HG02763 (cell line): Measurements from ENCODE around the gene FAM120B.
"Not testable (repeated sequence)": the region's sequence is repeated elsewhere in the genome, so short reads cannot be mapped to it uniquely, and the experiment has no call there.

ENCODE experiments used
- ATAC-seq: cut with Tn5 transposase; IDR thresholded peaks from one replicate; pipeline ENCODE4 v1.9.1; 2021; ENCODE audit warnings: mild to moderate bottlenecking, moderate library complexity; ENCODE audit not compliant: unreplicated experiment

Gene FAM120B

DNA sequence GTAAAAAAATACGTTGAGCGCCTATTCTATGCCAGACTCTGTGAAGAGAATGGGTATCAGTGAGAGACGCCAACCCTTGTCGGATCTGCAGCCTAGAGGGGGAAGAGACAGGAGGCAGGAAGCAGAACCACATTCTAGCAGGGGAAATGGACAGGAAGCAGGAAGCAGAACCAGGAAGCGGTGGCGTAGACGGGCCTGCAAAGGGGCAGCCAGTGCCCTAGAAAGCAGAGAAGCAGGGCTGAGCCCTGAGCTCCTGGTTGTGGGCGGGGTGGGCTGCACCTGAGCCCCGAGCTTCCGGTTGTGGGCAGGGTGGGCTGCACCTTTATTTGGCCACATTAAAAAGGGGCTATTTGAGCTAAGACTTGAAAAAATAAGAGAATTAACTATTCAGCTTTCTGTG is 71.9 kb downstream of the FAM120B start:
- ATAC-seq: no peak

DNA sequence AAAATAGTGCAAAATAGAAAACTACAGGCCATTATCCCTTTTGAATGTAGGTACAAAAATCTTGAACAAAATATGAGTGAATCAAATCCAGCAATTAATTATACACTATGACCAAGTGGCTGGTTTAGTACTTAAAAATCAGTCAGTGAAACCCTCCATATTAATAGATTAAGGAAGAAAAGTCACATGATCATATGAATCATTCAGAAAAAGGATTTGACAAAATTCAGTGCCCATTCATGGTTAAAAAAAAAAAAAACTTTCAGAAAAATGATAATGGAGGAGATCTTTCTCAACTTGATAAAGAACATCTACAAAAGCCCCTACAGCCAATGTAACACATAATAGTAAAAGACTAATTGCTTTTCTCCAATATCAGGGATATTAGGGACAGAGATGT is 75.0 kb downstream of the FAM120B start:
- ATAC-seq: no peak

DNA sequence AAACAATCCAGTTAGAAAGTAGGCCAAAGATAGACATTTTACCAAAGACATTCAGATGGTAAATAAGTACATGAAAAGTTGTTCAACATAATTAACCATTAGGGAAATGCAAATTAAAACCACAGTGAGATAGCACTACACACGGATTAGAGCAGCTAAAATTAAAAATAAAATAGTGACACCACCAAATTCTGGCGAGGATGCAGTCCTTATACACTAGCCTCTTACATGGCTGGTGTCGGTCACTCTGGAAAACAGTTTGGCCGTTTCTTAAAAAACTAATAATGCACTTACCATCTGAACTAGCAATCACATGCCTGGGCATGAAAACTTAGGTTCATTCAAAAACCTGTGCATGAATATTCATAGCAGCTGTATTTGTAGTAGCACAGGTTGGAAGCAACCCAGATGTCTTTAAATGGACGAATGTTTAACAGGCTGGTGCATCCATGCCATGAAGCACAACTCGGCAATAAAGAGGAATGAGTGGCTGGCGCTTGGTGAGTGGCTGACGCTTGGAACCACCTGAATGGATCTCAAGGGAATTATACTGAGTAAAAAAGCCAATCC is 77.0 kb downstream of the FAM120B start:
- no peak for ATAC-seq

DNA sequence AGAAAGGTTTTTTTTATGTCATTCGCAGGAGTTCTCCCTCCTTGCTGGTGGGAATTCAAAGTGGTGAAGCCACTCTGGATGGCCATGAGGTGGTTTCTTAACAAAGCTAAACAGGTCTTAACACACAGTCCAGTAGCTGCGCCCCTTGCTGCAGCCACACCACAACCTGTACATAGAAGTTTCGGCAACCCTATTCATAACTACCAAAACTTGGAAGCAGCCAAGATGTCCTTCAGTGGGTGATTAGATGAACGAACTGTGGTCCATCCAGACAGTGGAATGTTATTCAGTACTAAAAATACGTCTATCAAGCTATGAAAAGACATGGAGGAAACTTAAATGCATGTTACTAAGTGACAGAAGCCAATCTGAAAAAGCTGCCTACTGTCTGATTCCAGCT is 78.9 kb downstream of the FAM120B start:
- ATAC-seq: no peak

DNA sequence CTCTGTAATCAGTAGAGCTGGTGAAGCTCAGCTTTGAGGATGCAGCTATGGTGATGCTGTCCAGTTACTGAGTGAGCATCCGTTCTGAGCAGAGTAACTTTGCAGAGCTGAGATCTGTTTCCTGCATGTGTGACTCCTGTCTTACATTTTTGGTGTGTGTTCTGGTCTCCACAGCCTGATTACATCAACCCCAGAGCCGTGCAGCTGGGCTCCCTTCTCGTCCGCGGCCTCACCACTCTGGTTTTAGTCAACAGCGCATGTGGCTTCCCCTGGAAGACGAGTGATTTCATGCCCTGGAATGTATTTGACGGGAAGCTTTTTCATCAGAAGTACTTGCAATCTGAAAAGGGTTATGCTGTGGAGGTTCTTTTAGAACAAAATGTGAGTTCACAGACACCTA is 81.6 kb downstream of the FAM120B start:
- no peak for ATAC-seq

DNA sequence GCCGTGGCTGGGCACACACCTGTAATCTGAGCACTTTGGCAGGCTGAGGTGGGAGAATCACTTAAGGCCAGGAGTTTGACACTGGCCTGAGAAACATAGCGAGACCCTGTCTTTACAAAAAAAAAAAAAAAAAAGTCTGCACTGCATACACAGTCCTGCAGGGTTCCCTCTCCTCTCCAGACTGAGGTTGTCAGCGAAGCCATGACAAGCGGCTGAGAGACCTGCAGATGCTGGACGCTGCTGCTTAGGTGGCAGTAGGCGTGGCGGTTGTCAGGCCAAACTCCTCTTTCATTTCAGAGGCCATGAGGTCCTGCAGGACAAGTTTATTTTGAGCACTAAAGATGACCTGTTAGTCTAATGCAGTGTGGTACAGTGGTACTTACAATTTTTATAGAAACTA is 86.5 kb downstream of the FAM120B start:
- ATAC-seq: no peak

DNA sequence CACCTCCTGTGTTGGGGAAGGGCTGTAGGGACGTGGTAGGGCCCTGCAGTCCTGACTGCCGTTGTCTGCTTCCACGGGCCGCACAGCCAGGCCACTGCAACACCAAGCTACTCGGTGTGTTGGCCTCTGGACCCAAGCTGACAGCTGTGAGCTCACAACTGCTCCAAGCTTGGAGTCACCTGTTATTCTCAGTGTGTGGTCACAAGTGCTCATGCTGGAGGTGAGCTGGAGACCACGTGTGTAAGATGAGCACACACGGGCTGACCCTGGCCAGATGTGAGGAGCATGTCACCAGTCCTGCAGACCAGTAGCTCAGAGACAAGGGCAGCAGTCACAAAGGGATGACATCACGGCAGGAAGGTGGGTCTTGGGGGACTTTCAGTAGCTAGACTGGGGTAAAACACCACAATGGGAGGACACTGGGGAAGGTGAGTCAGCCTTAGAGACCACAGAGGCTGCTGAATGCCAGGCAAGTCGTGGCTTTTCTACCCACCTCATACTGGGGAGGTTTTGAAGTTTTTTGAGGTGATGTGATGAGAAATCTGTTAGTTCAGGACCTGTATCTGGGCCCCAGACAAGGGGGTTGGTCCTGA is 87.3 kb downstream of the FAM120B start:
- ATAC-seq: no peak

DNA sequence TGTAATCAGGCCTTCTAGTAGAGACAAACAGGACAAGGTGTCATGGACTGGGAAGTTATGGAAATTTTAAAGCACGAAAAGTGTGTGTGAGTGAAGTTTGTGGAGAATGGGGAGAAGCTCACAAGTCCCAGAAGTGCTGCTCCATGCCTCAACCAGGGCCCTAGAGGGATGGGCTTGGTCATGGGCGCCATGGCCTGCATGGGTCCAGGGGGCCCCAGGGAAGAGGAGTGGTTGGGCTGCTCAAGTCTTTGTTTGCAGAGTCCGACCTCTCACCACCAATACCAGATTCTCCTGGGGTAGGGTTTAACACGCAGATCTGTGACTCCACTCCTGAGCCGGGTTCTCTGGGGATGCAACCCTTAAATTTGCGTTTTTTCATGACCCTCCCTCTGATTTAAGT is 88.4 kb downstream of the FAM120B start:
- ATAC-seq: no peak

DNA sequence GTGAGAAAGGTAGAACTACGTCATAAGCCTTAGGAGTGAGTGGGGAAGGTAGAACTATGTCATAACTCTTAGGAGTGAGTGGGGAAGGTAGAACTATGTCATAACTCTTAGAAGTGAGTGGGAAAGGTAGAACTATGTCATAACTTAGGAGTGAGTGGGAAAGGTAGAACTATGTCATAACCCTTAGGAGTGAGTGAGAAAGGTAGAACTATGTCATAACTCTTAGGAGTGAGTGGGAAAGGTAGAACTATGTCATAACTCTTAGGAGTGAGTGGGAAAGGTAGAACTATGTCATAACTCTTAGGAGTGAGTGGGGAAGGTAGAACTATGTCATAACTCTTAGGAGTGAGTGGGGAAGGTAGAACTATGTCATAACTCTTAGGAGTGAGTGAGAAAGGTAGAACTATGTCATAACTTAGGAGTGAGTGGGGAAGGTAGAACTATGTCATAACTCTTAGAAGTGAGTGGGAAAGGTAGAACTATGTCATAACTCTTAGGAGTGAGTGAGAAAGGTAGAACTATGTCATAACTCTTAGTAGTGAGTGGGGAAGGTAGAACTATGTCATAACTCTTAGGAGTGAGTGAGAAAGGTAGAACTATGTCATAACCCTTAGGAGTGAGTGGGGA is 92.3 kb downstream of the FAM120B start:
- ATAC-seq: not testable (repeated sequence)

DNA sequence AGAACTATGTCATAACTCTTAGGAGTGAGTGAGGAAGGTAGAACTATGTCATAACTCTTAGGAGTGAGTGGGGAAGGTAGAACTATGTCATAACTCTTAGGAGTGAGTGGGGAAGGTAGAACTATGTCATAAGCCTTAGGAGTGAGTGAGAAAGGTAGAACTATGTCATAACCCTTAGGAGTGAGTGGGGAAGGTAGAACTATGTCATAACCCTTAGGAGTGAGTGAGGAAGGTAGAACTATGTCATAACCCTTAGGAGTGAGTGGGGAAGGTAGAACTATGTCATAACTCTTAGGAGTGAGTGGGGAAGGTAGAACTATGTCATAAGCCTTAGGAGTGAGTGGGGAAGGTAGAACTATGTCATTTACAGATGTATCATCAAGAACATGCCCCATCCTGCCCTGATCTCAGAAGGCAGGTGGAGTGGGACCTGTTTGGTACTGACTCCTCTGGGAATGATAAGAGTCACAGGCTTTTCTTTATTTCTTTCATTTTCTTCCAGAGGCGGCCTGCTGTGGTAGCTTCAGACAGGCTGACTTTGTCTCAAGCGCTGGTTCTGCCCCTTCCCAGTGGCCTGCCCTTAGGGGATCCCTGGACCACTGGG is 93.5 kb downstream of the FAM120B start:
- ATAC-seq: not testable (repeated sequence)

DNA sequence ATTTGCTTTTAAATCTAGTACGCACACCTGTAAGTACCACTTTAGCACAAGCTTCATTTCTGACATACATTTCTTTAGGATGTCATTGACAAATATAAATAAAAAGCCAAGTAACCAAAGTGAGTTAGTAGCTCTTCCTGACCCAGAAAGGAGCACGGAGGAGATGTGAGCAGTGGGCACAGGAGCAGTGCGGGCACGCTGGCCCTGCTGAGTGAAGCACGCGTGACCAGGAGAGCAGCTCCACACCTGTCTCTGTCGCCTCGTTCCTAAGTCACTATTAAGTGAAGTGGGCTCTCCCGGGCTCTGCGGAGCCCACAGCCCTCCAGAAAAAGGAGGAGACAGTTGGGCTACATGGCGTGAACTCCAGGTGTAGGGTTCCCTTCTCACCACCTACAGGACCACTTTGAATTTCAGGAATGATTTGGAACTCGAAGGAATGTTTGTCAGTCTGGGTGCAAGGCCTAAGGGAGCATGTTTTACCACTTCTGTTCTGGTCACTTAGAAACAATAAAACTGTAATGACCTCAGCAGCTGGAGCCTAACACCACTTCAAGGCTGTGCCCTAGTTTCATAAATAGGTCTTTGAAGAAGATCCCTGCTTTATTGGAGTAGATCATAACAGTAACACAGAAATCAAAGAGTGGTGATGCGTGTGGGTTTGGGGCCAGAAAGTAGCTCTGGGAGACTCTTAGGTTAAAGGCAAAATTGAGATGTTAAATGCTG is 95.9 kb downstream of the FAM120B start:
- no peak for ATAC-seq

DNA sequence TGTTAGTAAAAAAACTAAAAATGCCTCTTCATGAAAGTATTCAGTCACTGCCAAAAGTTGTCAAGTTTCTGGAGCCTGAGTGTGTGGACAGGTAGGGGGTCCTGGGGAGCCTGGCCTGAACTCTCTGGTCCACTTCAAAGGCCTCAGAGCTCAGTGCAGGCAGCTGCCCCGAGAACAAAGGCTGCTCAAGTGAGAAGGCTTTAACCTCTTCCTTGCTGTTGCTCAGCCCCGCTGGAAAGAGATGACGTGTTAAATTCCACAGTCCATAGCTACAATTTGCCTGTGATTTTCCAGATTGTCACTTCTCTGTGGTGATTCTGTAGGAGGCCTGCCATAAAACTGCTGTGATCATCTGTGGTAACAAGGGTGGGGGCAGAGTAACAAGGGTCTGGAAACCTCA is 96.9 kb downstream of the FAM120B start:
- no peak for ATAC-seq

DNA sequence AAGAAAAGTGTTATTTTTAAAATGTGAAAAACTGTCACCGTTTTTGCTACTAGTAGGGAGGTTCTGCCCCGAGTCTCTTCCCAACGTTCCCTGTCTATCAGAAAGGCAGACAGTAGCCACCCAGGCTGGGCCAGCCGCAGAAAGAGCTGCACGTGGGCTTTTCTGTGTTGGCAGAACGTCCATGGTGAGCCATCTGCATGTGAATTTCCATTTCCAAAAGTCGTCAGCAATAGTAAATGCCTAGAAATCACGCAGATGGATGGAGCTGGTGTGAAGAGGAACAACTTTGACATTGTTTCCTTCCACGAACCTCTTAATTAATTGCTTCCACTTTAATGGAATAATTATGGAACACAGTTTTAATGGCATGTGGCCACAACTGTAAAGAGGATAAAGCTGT is 97.5 kb downstream of the FAM120B start:
- ATAC-seq: no peak

DNA sequence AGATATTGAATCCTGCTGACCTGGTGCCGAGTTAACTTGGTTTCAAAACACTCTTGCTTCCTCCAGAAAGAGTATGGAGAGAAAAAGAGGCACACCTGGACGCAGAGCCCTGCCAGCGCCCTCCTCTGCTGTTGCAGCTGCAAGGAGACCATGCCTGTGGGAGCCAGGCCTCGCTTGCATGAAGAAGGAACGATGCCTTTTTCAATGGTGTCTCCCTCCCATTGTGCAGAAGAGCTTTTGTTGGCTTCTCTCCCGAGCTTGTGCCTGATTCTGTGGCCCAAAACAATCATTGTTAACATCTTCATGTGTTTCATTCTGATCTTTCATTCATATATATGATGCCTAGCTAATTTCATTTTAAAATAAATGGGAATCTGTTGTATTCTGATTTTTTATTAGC is 98.1 kb downstream of the FAM120B start:
- ATAC-seq: no peak

DNA sequence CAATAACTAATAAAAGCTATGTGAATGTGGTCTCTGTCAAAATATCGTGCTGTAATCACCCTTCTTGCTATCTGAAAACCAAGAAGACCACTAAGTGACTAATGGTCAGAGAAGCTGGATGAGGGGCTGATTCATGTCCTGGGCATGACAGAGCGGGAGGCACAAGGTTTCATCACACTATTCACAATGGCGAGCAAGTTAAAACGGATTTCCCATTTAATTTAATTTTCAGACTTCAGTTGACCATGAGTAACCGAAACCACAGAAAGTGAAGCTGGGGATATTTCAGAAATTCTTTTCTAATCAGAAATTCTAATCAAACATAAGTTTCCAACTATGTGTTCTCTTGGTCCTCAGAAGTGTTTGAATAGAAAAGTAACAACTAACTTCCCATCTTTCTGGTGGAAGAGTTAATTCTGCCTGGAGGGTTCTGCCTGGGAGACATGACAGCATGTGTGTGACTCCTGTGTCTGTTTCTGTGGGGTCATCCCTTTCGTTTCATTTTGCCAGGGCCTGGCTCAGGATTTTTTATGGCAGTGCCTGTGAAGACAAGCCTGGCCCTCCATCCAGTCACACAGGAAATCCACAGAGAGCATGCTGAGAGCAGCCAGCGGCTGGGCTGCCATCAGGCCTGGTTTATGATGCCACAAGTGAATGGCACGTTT is 98.9 kb downstream of the FAM120B start:
- no peak for ATAC-seq

DNA sequence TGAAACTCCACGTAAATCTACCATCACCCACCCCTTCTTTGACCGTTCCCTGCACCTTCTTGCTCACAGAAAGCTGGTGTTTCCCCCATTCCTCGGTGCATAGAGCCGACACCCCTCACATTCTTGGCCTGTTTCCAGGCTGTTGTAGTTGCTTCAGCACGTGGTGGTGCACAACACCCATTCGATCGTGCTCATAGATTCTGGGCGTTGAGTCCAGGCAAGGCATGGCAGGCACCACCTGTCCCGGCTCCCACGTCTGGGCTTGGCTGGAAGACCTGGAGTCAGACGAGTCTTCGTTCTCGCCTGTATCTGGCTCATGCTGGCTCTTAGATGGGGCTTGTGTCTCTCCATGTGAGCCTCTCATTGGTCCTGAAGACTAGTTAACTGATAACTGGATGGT is 100.6 kb downstream of the FAM120B start:
- no peak for ATAC-seq

DNA sequence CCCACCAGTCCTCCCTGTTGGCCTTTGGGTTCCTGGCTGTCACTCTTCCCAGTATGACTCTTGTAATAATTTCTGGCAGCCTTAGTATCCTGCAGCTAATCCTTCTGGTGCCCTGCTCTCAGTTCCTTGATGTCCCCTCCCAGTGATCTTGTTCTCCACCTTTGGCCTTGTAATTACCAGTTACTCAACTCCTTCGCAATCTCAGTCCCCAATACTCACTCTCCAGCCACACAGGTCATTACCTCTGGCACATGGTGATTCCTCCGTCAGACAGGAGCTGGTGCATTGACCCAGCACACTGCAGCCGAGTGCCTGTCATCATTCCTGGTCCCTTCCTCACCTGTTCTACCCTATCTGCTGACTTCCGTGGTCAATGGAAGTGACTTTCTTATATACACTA is 101.4 kb downstream of the FAM120B start:
- ATAC-seq: no peak

DNA sequence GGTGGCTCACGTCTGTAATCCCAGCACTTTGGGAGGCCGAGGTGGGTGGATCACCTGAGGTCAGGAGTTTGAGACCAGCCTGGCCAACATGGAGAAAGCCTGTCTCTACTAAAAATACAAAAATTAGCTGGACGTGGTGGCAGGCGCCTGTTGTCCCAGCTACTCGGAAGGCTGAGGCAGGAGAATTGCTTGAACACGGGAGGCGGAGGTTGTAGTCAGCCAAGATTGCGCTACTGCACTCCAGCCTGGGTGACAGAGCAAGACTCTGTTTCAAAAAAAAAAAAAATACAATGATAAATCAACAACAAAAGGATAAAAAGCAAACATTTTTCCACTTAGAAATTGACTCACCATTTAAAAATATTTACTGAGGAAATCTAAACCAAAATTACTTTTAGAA is 103.2 kb downstream of the FAM120B start:
- ATAC-seq: not testable (repeated sequence)

DNA sequence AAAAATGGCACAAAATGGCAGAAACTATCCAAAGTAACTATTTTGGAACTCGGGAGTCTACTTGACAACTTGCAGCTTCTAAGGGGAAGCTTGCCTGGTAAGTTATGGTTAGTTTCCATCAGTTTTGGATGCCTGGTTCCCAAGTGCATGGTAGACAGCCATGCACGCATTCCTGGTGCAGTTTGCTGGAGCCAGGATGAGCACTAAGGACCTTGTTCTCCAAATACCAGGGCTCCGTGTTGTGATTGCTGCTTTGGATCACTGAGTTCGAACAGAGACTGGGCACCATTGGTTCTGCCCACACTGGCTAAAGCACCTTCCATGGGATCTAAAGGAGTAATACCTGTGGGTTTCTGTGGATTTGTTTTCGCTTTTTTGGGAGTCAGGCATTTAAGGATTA is 103.7 kb downstream of the FAM120B start:
- ATAC-seq: no peak

DNA sequence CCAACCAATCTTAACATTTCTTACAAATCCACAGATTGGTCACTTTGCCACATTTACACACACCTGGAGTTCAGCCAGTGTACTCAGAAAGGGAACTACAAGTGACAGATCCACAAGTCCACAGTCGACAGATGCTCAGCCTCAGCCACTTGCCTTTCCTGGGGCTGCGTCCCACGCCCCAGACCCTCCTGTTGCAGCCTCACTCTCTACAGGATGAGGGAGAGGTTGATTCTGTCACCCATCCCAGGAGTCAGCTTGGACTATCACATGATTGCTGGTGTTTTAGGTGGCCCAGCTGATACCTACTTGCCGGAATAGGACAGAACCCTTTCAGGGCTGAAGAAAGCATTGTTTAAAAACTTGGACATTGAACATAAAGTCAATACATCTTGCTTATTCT is 108.8 kb downstream of the FAM120B start:
- ATAC-seq: no peak

DNA sequence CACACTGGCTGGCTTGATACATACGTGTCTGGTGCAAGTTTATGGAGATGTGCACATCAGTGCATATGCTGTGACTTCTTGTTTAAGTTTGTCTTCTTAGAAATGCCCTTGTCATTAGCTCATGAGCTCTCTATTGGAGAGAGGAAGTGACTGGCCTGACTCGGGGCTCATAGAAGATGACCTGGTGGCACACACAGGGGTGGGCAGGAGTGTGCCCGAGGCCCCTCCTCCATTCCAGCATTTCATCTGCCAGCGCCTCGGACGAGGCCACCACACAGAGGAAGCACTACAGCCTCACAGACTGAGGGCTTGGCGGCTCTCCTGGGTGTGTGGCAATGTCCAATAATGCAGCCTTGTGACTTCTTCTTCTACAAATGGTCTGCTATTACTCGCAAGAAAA is 109.7 kb downstream of the FAM120B start:
- no peak for ATAC-seq
